ENCODE measurements around the gene LACRT. TPM values are rescaled to one million over a fixed set of nuclear protein-coding genes. Genes with fewer than 3 reads are reported as not detected.

LACRT gene
- total and polyA plus RNA-seq, 2 of the 13 experiments (the other 11 are each of a cell fraction or from before 2014, with no cell fraction given) = not detected

GRCh38 chr12:54596526-54596946, 38.2 kb downstream of the LACRT start (continued):
- TF ChIP-seq HMGXB3 (CRISPR knock-in tag; IDR thresholded peaks at IDR 0.05; ENCODE audit: borderline replicate concordance) (no peak), ZNF670 (CRISPR knock-in tag; IDR thresholded peaks at IDR 0.05; ENCODE audit: borderline replicate concordance) (0 out of 2 replicates have a peak, but pooled peaks have one; percentile 30), ZNF12 (CRISPR knock-in tag; IDR thresholded peaks at IDR 0.05) (no peak), SKI (IDR thresholded peaks at IDR 0.05; ENCODE audit: partially characterized antibody) (no peak), CEBPB (IDR thresholded peaks at IDR 0.05; ENCODE audit: borderline replicate concordance, low read depth, low read length) (peak; percentile 75), REST (IDR thresholded peaks at IDR 0.05; ENCODE audit: borderline replicate concordance in 1 of 2, low read depth in 1 of 2, low read length in 2 of 2) (no peak), KLF13 (CRISPR knock-in tag; IDR thresholded peaks at IDR 0.05) (no peak), RFX1 (IDR thresholded peaks at IDR 0.05) (no peak), ZNF781 (CRISPR knock-in tag; IDR thresholded peaks at IDR 0.05; ENCODE audit: borderline replicate concordance, not compliant biosample characterization) (no peak), SPEN (CRISPR knock-in tag; IDR thresholded peaks at IDR 0.05; ENCODE audit: low read depth) (no peak), ATF7-NPFF (CRISPR knock-in tag; IDR thresholded peaks at IDR 0.05; ENCODE audit: low read depth) (no peak), RBAK (CRISPR knock-in tag; IDR thresholded peaks at IDR 0.05) (peak; percentile 50; the same call in 1 of the 2 replicates), XRCC5 (optimal IDR thresholded peaks at IDR 0.05; ENCODE audit: low read length) (peak; percentile 48), TEAD3 (CRISPR knock-in tag; optimal IDR thresholded peaks at IDR 0.05; ENCODE audit: borderline replicate concordance) (peak; percentile 75)
